ENCODE data around the gene HIVEP3.

The HIVEP3 gene

DNA sequence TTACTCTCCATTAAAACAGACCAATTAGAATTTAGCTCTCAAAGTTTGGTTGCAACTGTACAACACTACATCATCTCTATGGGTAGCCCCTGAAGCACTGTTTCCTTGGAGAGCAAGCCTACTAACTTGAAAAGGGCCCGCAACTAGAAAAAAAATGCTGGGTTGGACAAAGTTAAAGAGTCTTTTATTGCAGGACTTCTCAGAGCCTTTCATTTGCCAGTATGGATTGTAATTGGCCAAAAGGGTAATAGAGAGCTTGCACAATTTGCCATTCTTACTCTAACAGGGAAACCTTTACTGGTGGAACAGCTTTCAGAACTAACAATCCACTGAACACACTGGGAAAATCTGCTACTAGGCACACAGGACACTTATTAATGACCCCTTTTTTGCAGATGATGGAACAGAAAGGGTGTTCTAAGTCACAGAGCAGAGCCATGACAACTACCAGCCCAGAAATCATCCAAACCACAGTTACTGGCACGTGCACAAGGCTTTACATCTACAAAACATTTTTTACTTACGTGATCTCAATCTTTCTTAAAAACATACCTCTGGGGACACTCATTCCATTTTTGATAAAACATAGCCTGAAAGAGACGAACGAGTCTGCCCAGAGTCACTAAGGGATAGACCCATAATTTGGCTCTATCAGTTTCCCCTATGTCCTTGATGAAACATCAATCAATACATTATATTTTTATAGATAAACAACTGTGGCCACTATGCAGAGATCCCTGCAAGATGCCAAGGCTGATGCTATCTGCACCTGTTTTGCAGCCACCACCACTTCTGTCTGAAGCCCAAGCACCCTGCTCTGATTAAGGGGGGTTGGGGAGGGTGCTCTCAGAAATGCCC, 257.9 kb downstream of the HIVEP3 start:
- H3K4me3 Mint-ChIP-seq, result peak overlapping the region; percentile 93
- no peak for ATAC-seq (replicated peaks; ENCODE audit: extremely low read depth, poor library complexity, severe bottlenecking)

GRCh38 chr1:41659903-41660302, 258.8 kb downstream of the HIVEP3 start:
- H3K27me3 Mint-ChIP-seq, result no peaks in the 10 kb centered on the region
- ATAC-seq (replicated peaks; ENCODE audit: extremely low read depth, poor library complexity, severe bottlenecking), result no peak
- H3K4me1 Mint-ChIP-seq, result peaks cover 68% of the 10 kb centered on the region
- no peaks in the 10 kb centered on the region for H3K9me3 Mint-ChIP-seq
- H3K4me3 Mint-ChIP-seq, result no peak overlapping the region
- peaks cover 4% of the 10 kb centered on the region for H3K36me3 Mint-ChIP-seq (ENCODE audit: insufficient read depth)
- no peak overlapping the region for H3K27ac Mint-ChIP-seq (ENCODE audit: low read depth)
- no peak for DNase-seq (ENCODE audit: low spot score in 2 of 2)

More for the DNA sequence above, 257.9 kb downstream of the HIVEP3 start:
- Mint-ChIP-seq H3K27ac (ENCODE audit: low read depth) (peak overlapping the region; percentile 91), H3K27me3 (no peaks in the 10 kb centered on the region), H3K36me3 (ENCODE audit: insufficient read depth) (peaks cover 6% of the 10 kb centered on the region), H3K9me3 (no peaks in the 10 kb centered on the region), H3K4me1 (peaks cover 71% of the 10 kb centered on the region)
- no peak for DNase-seq (ENCODE audit: low spot score in 2 of 2)

DNA sequence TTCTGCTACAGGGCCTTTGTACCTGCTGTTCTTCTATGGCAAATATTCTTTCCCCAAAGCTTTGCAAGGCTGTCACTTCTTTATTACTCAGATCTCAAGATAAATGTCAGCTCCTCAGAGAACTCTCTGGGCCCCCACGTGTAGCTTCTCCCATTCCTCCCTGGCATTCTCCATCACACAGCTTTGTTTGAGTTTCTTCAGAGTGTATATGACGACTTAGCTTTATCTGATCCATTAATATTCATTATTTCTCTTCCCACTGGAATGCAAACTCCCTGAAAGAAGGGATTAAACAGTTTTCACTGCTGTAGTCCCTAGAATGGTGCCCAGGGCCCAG, 259.6 kb downstream of the HIVEP3 start:
- H3K27me3 Mint-ChIP-seq, result no peaks in the 10 kb centered on the region
- no peaks in the 10 kb centered on the region for H3K9me3 Mint-ChIP-seq
- no peak for ATAC-seq (replicated peaks; ENCODE audit: extremely low read depth, poor library complexity, severe bottlenecking)
- no peak overlapping the region for H3K27ac Mint-ChIP-seq (ENCODE audit: low read depth)
- peaks cover 66% of the 10 kb centered on the region for H3K4me1 Mint-ChIP-seq
- peaks cover 4% of the 10 kb centered on the region for H3K36me3 Mint-ChIP-seq (ENCODE audit: insufficient read depth)
- no peak for DNase-seq (ENCODE audit: low spot score in 2 of 2)
- H3K4me3 Mint-ChIP-seq, result no peak overlapping the region

GRCh38 chr1:41658431-41659158, 260.1 kb downstream of the HIVEP3 start:
- H3K27me3 Mint-ChIP-seq, result no peaks in the 10 kb centered on the region
- H3K27ac Mint-ChIP-seq (ENCODE audit: low read depth), result no peak overlapping the region
- no peak overlapping the region for H3K4me3 Mint-ChIP-seq
- no peaks in the 10 kb centered on the region for H3K9me3 Mint-ChIP-seq
- peaks cover 62% of the 10 kb centered on the region for H3K4me1 Mint-ChIP-seq
- peaks cover 4% of the 10 kb centered on the region for H3K36me3 Mint-ChIP-seq (ENCODE audit: insufficient read depth)
- ATAC-seq (replicated peaks; ENCODE audit: extremely low read depth, poor library complexity, severe bottlenecking) (no peak), DNase-seq (ENCODE audit: low spot score in 2 of 2) (no peak)

GRCh38 chr1:41657679-41658295, 260.9 kb downstream of the HIVEP3 start:
- DNase-seq (ENCODE audit: low spot score in 2 of 2) (no peak), ATAC-seq (replicated peaks; ENCODE audit: extremely low read depth, poor library complexity, severe bottlenecking) (no peak)
- H3K27ac Mint-ChIP-seq (ENCODE audit: low read depth), result no peak overlapping the region
- no peak overlapping the region for H3K4me3 Mint-ChIP-seq
- peaks cover 4% of the 10 kb centered on the region for H3K36me3 Mint-ChIP-seq (ENCODE audit: insufficient read depth)
- no peaks in the 10 kb centered on the region for H3K9me3 Mint-ChIP-seq
- peaks cover 70% of the 10 kb centered on the region for H3K4me1 Mint-ChIP-seq
- H3K27me3 Mint-ChIP-seq, result no peaks in the 10 kb centered on the region

DNA sequence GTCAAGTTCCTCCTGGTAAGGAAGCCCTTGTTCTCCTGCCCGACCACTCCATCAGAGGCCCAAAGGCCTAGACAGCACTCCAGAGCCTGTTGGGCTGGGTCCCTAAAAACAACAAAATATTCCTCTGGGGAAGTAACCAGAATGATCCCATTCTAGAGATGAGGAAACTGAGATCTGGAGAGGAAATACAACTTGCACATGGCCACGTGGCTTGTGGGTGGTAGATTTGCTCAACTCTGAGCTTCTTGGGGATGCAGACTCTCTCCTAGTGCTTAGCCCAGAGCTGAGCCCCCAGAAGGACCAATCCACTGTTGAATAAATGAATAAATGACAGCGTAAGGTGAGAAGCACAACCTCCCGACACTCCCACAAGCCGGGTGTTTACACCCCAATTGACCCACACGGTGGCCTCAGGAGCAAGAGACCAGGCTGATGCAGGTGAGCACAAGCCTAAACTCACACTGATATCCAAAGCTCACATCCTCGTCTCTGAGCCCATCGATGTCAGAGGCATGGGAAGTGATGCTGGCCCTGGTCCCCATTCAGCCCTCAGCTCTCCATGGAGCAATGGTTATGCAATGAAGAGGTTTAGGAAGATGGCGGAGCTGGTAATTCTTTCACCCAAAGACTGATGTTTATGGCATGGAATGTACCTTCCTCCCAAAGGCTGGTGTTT, 261.8 kb downstream of the HIVEP3 start:
- Mint-ChIP-seq H3K4me1 (peaks cover 76% of the 10 kb centered on the region), H3K27me3 (no peaks in the 10 kb centered on the region), H3K9me3 (no peaks in the 10 kb centered on the region), H3K27ac (ENCODE audit: low read depth) (no peak overlapping the region), H3K4me3 (no peak overlapping the region), H3K36me3 (ENCODE audit: insufficient read depth) (peaks cover 4% of the 10 kb centered on the region)
- ATAC-seq (replicated peaks; ENCODE audit: extremely low read depth, poor library complexity, severe bottlenecking) (no peak), DNase-seq (ENCODE audit: low spot score in 2 of 2) (no peak)

DNA sequence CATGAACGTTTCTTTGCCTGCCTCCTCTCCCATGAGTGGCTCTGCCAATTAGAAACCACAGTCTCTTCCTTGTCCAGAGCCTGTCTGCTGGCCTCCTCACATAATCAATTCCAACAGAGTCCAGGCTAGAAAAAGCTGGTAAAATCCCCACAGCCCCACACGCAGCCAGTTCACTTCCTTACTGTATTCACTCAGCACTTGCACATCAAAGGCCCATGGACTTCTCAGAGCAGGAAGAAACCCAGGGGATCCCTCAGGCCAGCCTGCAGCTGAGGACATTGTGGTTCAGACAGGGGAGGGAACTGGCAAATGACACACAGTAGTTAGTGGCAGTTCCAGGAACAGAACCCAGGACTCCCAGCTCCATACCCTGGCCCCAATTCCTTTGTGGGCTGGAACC, 262.7 kb downstream of the HIVEP3 start:
- H3K4me1 Mint-ChIP-seq, result peaks cover 70% of the 10 kb centered on the region
- H3K9me3 Mint-ChIP-seq, result no peaks in the 10 kb centered on the region
- no peaks in the 10 kb centered on the region for H3K27me3 Mint-ChIP-seq
- ATAC-seq (replicated peaks; ENCODE audit: extremely low read depth, poor library complexity, severe bottlenecking), result no peak
- H3K27ac Mint-ChIP-seq (ENCODE audit: low read depth), result peak overlapping the region; percentile 54
- no peak overlapping the region for H3K4me3 Mint-ChIP-seq
- H3K36me3 Mint-ChIP-seq (ENCODE audit: insufficient read depth), result peaks cover 1% of the 10 kb centered on the region
- no peak for DNase-seq (ENCODE audit: low spot score in 2 of 2)

DNA sequence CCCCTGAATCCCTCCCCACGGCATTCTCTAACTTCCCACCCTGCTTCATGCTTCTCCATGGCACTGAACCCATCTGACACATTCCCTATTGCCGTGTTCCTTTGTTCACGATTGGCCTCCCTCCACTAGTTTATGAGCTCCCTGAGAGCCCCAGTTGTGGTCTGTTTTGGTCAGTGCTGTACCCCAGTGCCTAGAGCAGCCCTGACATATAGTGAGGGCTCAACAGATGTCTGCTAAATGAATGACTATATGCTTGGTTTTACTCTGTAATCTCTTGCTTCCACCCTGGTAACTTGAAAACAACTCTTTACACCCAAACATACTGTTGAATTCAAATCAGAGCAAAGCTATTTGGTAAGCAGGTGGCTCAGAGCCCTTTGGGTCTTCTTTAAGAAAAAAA, 263.1 kb downstream of the HIVEP3 start:
- ATAC-seq (replicated peaks; ENCODE audit: extremely low read depth, poor library complexity, severe bottlenecking), result no peak

DNA sequence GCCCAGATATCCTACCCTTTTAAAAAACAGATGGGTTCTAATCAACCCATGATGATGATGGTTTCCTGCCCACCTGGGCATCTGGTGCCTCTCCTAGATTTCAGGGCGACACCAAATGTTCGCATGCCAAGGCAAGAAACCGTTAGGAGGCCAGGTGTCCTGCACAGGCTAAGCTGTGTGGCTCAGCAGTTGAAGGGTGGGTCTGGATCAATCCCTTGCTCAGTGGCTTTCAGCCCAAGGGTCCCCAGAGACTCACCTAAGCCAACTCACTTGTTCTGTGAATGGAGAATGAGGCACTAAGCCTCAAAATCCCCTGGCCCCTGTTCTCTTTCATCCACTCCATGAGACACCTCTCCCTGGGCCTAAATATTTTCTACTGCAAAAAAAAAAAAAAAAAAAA, 265.1 kb downstream of the HIVEP3 start:
- peak overlapping the region; percentile 22 for H3K27ac Mint-ChIP-seq (ENCODE audit: low read depth)
- no peak for DNase-seq (ENCODE audit: low spot score in 2 of 2)
- peaks cover 3% of the 10 kb centered on the region for H3K36me3 Mint-ChIP-seq (ENCODE audit: insufficient read depth)
- ATAC-seq (replicated peaks; ENCODE audit: extremely low read depth, poor library complexity, severe bottlenecking), result no peak
- H3K9me3 Mint-ChIP-seq, result no peaks in the 10 kb centered on the region
- H3K4me3 Mint-ChIP-seq, result no peak overlapping the region
- H3K4me1 Mint-ChIP-seq, result peaks cover 65% of the 10 kb centered on the region
- no peaks in the 10 kb centered on the region for H3K27me3 Mint-ChIP-seq

More for the DNA sequence above, 263.1 kb downstream of the HIVEP3 start:
- H3K27ac Mint-ChIP-seq (ENCODE audit: low read depth), result peak overlapping the region; percentile 54
- no peaks in the 10 kb centered on the region for H3K27me3 Mint-ChIP-seq
- H3K9me3 Mint-ChIP-seq, result no peaks in the 10 kb centered on the region
- H3K36me3 Mint-ChIP-seq (ENCODE audit: insufficient read depth), result peaks cover 1% of the 10 kb centered on the region
- no peak overlapping the region for H3K4me3 Mint-ChIP-seq
- no peak for DNase-seq (ENCODE audit: low spot score in 2 of 2)
- H3K4me1 Mint-ChIP-seq, result peaks cover 70% of the 10 kb centered on the region

GRCh38 chr1:41652384-41653265, 266.1 kb downstream of the HIVEP3 start:
- no peaks in the 10 kb centered on the region for H3K9me3 Mint-ChIP-seq
- DNase-seq (ENCODE audit: low spot score in 2 of 2), result no peak
- H3K4me1 Mint-ChIP-seq, result peaks cover 64% of the 10 kb centered on the region
- no peak for ATAC-seq (replicated peaks; ENCODE audit: extremely low read depth, poor library complexity, severe bottlenecking)
- H3K27ac Mint-ChIP-seq (ENCODE audit: low read depth), result no peak overlapping the region
- H3K4me3 Mint-ChIP-seq, result no peak overlapping the region
- H3K27me3 Mint-ChIP-seq, result no peaks in the 10 kb centered on the region
- H3K36me3 Mint-ChIP-seq (ENCODE audit: insufficient read depth), result peaks cover 3% of the 10 kb centered on the region

DNA sequence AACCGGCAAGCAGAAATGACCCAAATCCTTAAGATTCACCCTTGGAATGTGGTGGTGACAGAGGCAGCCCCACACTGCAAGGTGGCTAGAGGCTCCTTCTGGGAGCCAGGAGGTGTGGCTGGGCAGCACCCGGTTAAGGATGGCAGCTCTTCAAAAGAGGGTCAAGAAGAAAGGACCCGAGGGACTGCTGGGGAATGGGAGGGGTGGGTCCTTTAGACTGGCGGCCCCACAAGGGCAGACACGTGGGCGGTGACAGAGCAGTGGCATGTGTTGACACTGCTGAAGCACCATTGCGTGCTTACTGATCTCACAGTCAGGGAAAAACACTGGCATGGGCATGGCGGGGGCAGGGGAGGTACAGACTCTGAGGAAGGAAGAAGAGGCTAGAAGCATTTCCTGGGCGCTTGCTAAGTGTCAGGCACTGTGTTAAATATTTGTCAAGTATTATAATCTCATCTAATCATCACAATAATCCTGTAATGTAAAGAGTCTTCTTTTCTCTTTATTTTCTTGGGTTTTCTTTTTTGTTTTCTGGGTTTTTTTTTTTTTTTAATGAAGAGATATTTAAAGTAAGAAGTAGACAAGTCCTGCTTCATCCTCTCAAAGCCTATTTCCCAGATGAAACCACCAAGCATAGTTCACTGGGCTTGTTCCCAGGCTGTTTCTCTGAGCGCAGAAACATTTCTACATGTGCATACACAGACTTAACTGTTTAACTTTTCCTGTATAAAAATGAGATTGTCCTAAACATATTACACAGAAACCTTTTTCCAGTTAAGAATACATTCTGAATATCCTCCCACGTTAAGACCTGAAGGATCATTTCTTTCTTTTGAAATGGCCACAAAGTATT, 268.5 kb downstream of the HIVEP3 start:
- H3K36me3 Mint-ChIP-seq (ENCODE audit: insufficient read depth), result peaks cover 1% of the 10 kb centered on the region
- H3K4me1 Mint-ChIP-seq, result peaks cover 64% of the 10 kb centered on the region
- no peaks in the 10 kb centered on the region for H3K27me3 Mint-ChIP-seq
- H3K9me3 Mint-ChIP-seq, result no peaks in the 10 kb centered on the region
- no peak for DNase-seq (ENCODE audit: low spot score in 2 of 2)
- ATAC-seq (replicated peaks; ENCODE audit: extremely low read depth, poor library complexity, severe bottlenecking), result peak; percentile 62
- H3K4me3 Mint-ChIP-seq, result peak overlapping the region; percentile 31
- H3K27ac Mint-ChIP-seq (ENCODE audit: low read depth), result peak overlapping the region; percentile 70

Measured in central memory CD8-positive, alpha-beta T cell (primary cell).